ENCODE results near the gene MDM2.
A peak's percentile ranks its signal among the peaks of the same experiment; 100 is the strongest.
"Not testable (repeated sequence)": the region's sequence is repeated elsewhere in the genome, so short reads cannot be mapped to it uniquely, and the experiment has no call there.

MDM2 gene

DNA sequence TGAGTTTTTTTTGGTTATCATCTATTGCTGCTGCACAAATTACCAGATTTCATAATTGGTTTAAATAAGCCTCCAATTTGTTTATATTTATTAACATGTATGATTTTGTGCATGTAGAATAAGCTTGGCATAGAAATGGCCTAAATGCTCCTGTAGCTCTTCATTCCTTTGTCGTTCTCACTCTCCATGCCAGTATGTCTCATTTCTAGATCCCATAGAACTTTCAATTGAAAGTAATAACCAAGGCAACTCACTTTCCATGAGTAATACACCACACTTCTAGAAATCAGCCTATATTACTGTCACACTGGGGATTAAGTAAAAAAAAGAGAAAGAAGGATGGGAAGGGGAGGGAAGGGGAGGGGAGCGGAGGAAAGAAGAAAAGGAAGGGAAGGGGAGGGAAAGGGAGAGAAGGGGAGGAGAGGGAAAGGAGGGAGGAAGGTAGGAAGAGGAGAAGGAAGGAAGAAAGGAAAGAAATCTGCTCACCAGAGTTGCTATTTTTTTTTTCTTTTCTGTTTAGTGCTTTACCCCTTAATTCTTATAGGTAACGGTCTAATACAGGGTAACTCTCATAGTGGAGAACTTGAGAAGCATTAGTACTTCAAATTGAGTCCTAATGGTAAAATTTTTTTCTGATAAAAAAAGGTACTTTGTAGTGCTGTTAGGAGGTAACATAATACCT, 45.6 kb downstream of the MDM2 start:
- no peak for DNase-seq (ENCODE audit: low read depth, low spot score)
- H3K4me3 ChIP-seq: no peak overlapping the region
- no peaks in the 10 kb centered on the region for H3K9me3 ChIP-seq (ENCODE audit: low read depth, low read length)
- TF ChIP-seq EZH2 (IDR thresholded peaks at IDR 0.05) (no peak), POLR2AphosphoS5 (IDR thresholded peaks at IDR 0.05; ENCODE audit: borderline replicate concordance, low read depth, low read length) (no peak), FOXP2 (optimal IDR thresholded peaks at IDR 0.05; ENCODE audit: control extremely low read depth, extremely low read length, insufficient read depth) (no peak)
- no peaks in the 10 kb centered on the region for H3K36me3 ChIP-seq (ENCODE audit: insufficient read depth, low read length)
- no peak overlapping the region for H3K27ac ChIP-seq
- H3K9ac ChIP-seq (ENCODE audit: insufficient read length): no peak overlapping the region

DNA sequence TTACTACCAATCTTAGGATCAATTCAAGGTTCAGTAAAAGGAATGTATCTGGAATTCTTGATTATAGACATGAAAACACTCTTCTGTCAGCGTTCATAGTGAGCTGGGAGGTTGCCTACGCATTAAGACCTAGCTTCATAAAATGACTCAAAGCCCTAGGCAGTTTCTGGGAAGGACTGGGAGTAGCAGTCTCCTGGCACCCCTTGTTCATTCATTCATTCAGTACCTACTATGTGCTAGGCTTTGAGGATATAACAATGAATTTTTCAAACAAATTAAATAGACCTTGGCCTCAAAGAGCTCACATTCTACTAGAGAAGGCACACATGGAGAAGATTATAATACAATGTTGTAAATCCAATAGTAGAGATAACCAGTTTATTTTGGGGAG, 46.1 kb downstream of the MDM2 start:
- Histone ChIP-seq H3K4me3 (no peak overlapping the region), H3K36me3 (ENCODE audit: insufficient read depth, low read length) (no peaks in the 10 kb centered on the region), H3K9ac (ENCODE audit: insufficient read length) (no peak overlapping the region), H3K9me3 (ENCODE audit: low read depth, low read length) (no peaks in the 10 kb centered on the region), H3K27ac (no peak overlapping the region)
- no peak for TF ChIP-seq EZH2 (IDR thresholded peaks at IDR 0.05)
- no peak for TF ChIP-seq FOXP2 (optimal IDR thresholded peaks at IDR 0.05; ENCODE audit: control extremely low read depth, extremely low read length, insufficient read depth)
- TF ChIP-seq POLR2AphosphoS5 (IDR thresholded peaks at IDR 0.05; ENCODE audit: borderline replicate concordance, low read depth, low read length): no peak
- DNase-seq (ENCODE audit: low read depth, low spot score): no peak

DNA sequence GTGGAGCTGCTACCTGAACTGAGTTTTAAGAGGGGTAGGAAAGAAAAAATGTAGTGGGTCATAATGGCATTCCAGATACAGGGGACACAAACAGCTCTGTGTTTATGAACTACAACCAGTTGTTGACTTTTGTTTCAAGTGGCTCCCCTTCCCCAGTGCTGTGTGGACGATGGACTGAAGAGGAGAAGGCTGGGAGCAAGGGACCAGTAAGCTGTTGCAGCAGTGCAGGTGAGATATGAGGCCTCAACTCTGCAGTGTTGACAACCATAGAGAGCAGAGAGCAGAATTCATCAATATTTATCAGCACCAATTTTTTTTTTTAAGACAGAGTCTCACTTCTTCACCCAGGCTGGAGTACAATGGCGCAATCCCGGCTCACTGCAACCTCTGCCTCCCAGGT, 46.6 kb downstream of the MDM2 start:
- Histone ChIP-seq H3K9ac (ENCODE audit: insufficient read length) (no peak overlapping the region), H3K4me3 (no peak overlapping the region), H3K9me3 (ENCODE audit: low read depth, low read length) (no peaks in the 10 kb centered on the region), H3K27ac (no peak overlapping the region), H3K36me3 (ENCODE audit: insufficient read depth, low read length) (no peaks in the 10 kb centered on the region)
- DNase-seq (ENCODE audit: low read depth, low spot score): no peak
- TF ChIP-seq EZH2 (IDR thresholded peaks at IDR 0.05) (no peak), POLR2AphosphoS5 (IDR thresholded peaks at IDR 0.05; ENCODE audit: borderline replicate concordance, low read depth, low read length) (no peak), FOXP2 (optimal IDR thresholded peaks at IDR 0.05; ENCODE audit: control extremely low read depth, extremely low read length, insufficient read depth) (no peak)

DNA sequence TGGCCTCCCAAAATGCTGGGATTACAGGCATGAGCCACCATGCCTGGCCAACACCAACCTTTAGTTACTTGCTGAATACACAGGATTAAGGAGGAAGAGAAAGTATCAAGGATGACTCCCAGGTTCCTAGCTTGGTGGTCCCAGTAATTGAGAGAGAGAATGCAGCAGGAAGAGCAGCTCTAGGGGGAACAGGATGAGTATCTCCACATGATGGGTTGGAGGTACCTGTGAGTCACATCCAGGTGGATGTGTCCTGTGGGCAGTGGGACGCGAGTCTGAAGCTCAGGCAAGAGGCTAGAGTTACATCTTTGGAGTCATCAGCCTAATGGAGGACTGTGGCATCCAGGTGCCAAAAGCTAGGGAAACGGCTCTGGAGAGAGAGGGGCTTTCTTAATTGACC, 47.1 kb downstream of the MDM2 start:
- Histone ChIP-seq H3K27ac (no peak overlapping the region), H3K9me3 (ENCODE audit: low read depth, low read length) (no peaks in the 10 kb centered on the region), H3K9ac (ENCODE audit: insufficient read length) (no peak overlapping the region), H3K4me3 (no peak overlapping the region), H3K36me3 (ENCODE audit: insufficient read depth, low read length) (no peaks in the 10 kb centered on the region)
- DNase-seq (ENCODE audit: low read depth, low spot score): no peak
- TF ChIP-seq EZH2 (IDR thresholded peaks at IDR 0.05) (no peak), POLR2AphosphoS5 (IDR thresholded peaks at IDR 0.05; ENCODE audit: borderline replicate concordance, low read depth, low read length) (no peak), FOXP2 (optimal IDR thresholded peaks at IDR 0.05; ENCODE audit: control extremely low read depth, extremely low read length, insufficient read depth) (no peak)

DNA sequence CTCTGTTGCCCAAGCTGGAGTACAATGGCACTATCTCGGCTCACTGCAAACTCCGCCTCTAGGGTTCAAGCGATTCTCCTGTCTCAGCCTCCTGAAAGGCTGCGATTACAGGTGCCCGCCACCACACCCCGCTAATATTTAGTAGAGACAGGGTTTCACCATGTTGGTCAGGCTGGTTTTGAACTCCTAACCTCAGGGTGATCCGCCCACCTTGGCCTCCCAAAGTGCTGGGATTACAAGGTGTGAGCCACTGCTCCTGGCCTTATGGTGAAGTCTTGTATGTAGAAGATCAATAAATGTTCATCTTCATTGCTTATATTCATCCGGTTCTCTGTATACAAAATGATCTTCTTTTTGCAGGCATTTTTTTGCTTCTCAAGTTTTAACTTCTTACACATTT, 47.8 kb downstream of the MDM2 start:
- Histone ChIP-seq H3K36me3 (ENCODE audit: insufficient read depth, low read length) (no peaks in the 10 kb centered on the region), H3K9ac (ENCODE audit: insufficient read length) (no peak overlapping the region), H3K27ac (no peak overlapping the region), H3K4me3 (no peak overlapping the region), H3K9me3 (ENCODE audit: low read depth, low read length) (no peaks in the 10 kb centered on the region)
- DNase-seq (ENCODE audit: low read depth, low spot score): no peak
- TF ChIP-seq FOXP2 (optimal IDR thresholded peaks at IDR 0.05; ENCODE audit: control extremely low read depth, extremely low read length, insufficient read depth) (no peak), EZH2 (IDR thresholded peaks at IDR 0.05) (no peak), POLR2AphosphoS5 (IDR thresholded peaks at IDR 0.05; ENCODE audit: borderline replicate concordance, low read depth, low read length) (no peak)

DNA sequence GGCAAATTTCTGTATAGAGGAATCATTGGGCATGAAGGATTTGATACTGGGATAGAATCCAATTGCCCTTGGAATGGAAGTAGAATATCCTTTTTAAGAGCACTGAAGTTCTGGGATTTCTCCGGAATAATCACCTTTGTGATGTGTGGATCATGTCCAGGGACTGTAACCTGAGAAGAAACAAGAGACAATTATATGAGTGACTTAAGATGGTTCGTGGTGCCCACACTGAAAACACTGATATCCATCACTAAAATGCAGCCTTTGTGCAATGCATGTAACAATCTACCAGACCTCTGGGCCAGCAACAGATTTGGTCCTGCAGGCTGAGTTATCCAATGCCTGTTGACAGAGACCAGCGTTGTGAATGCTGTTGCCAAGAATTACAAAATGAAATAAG, 48.5 kb downstream of the MDM2 start:
- TF ChIP-seq FOXP2 (optimal IDR thresholded peaks at IDR 0.05; ENCODE audit: control extremely low read depth, extremely low read length, insufficient read depth) (no peak), POLR2AphosphoS5 (IDR thresholded peaks at IDR 0.05; ENCODE audit: borderline replicate concordance, low read depth, low read length) (no peak), EZH2 (IDR thresholded peaks at IDR 0.05) (no peak)
- Histone ChIP-seq H3K27ac (no peak overlapping the region), H3K36me3 (ENCODE audit: insufficient read depth, low read length) (no peaks in the 10 kb centered on the region), H3K9ac (ENCODE audit: insufficient read length) (no peak overlapping the region), H3K4me3 (no peak overlapping the region), H3K9me3 (ENCODE audit: low read depth, low read length) (no peaks in the 10 kb centered on the region)
- no peak for DNase-seq (ENCODE audit: low read depth, low spot score)

DNA sequence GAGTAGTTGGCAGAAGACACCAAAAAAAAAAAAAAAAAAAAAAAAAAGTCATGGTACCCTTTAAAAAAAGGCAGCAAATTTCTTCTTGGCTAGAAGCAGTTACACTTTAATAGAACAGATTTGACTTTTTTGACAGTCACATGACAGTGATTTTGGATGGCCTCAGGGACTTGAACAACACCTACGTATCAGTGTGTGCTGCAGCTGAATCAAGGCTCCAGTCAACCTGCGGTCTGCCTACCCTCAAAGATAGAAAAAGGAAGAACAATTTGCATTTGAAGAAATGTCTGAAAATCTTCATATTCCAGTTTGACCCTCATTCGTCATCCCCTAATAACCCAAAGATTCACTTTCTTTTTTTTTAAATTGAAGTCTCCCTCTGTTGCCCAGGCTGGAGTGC, 53.9 kb downstream of the MDM2 start:
- Histone ChIP-seq H3K27ac (no peak overlapping the region), H3K36me3 (ENCODE audit: insufficient read depth, low read length) (no peaks in the 10 kb centered on the region), H3K9me3 (ENCODE audit: low read depth, low read length) (no peaks in the 10 kb centered on the region), H3K9ac (ENCODE audit: insufficient read length) (no peak overlapping the region), H3K4me3 (no peak overlapping the region)
- TF ChIP-seq EZH2 (IDR thresholded peaks at IDR 0.05): no peak
- TF ChIP-seq FOXP2 (optimal IDR thresholded peaks at IDR 0.05; ENCODE audit: control extremely low read depth, extremely low read length, insufficient read depth): no peak
- no peak for TF ChIP-seq POLR2AphosphoS5 (IDR thresholded peaks at IDR 0.05; ENCODE audit: borderline replicate concordance, low read depth, low read length)
- DNase-seq (ENCODE audit: low read depth, low spot score): no peak

DNA sequence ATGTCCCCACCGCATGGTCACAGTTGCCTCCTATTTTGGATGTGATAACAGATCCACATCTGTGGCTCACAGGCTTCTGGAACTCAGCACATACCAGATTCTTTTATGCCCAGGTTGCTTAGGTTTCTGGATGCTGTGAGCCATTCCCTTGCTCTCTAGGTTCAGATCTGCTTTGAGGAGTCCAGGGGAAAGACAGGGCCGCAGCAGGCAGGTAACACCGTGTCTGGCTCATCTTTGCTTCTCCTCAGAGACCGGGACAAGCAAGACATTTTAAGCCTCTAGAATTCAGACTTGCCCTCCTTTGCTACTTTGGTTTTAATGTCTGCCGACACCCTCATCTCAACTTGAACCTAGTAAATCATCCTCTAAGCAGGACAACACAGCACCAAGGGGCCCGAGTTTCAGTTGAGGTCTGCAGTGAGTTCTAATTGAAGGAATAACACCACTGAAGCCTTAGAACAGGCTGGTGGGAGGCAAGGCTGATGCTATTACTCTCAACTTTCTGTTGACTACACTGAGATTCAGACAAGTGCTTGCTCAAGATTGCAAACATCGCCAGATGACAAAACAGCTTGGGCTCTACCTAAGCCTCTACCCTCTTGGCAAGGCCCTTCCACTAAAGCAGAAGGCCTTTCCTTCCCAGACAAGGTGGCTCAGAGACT, 55.3 kb downstream of the MDM2 start:
- Histone ChIP-seq H3K9me3 (ENCODE audit: low read depth, low read length) (no peaks in the 10 kb centered on the region), H3K9ac (ENCODE audit: insufficient read length) (no peak overlapping the region), H3K4me3 (peak overlapping the region; percentile 3; the same call in 1 of the 2 replicates), H3K27ac (no peak overlapping the region), H3K36me3 (ENCODE audit: insufficient read depth, low read length) (no peaks in the 10 kb centered on the region)
- no peak for DNase-seq (ENCODE audit: low read depth, low spot score)
- TF ChIP-seq FOXP2 (optimal IDR thresholded peaks at IDR 0.05; ENCODE audit: control extremely low read depth, extremely low read length, insufficient read depth): no peak
- no peak for TF ChIP-seq POLR2AphosphoS5 (IDR thresholded peaks at IDR 0.05; ENCODE audit: borderline replicate concordance, low read depth, low read length)
- TF ChIP-seq EZH2 (IDR thresholded peaks at IDR 0.05): no peak

DNA sequence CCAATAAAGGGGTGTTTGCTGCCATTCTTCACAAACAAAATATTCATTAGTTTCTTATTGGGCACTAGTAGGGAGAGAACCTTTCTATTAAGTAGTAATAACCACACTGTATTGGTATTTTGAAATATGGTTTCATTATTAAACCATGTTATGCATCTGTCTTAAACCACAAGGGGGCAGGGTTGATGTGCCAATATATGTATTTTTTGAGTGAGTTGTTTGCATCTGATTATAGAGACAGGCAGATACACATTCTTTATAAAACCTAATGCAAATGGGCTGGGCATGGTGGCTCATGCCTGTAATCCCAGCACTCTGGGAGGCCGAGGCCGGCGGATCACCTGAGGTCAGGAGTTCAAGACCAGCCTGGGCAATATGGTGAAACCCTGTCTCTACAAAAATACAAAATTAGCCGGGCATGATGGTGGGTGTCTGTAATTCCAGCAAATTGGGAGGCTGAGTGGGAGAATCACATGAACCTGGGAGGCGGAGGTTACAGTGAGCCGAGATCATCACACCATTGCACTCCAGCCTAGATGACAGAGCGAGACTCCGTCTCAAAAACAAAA, 56.0 kb downstream of the MDM2 start:
- H3K27ac ChIP-seq; H3K9ac ChIP-seq (ENCODE audit: insufficient read length); H3K9me3 ChIP-seq (ENCODE audit: low read depth, low read length); H3K36me3 ChIP-seq (ENCODE audit: insufficient read depth, low read length): not testable (repeated sequence)
- DNase-seq (ENCODE audit: low read depth, low spot score): peak; percentile 48
- H3K4me3 ChIP-seq: peak overlapping the region; percentile 3; the same call in 1 of the 2 replicates
